K562 (cell line): Measurements from ENCODE around the gene IFI30. TPM values are rescaled to one million over a fixed set of nuclear protein-coding genes. Genes with fewer than 3 reads are reported as not detected.

Source experiments
- ATAC-seq: fragments of 200-7000 bp; cut with Tn5 transposase; 3 replicates; pipeline ENCODE4 v1.9.1; 2020; ENCODE audit warnings: moderate library complexity
- BruUV-seq: library from RNA; stranded (reverse); fragments of 400-500 nt; replicated peaks from 2 replicates; lab custom pipeline; 2021; lab: Mats Ljungman, UMichigan
- CTCF ChIA-PET: fragments of 300-600 bp; formaldehyde crosslinking; extraction: SDS; loops from one replicate; lab custom pipeline; 2021; ENCODE audit warnings: low intra/inter-chr PET ratio; lab: Yijun Ruan, JAX
- POLR2A ChIA-PET: fragments of 300-600, 350-650 bp; sonication (Branson Sonifier 250); formaldehyde crosslinking; extraction: SDS; loops from one replicate; lab custom pipeline; 2021; ENCODE audit warnings: antibody characterized with exemption, inconsistent platforms; lab: Yijun Ruan, JAX
- DNase-seq, 4 experiments: peaks; one replicate each; pipeline versions ENCODE4 v3.0.0 to v3.0.0-alpha.2; 2011 to 2018; ENCODE audit warnings: low spot score in 3 of 4, mixed read lengths in 3 of 4; ENCODE audit errors: extremely low read depth in 1 of 4
- FAIRE-seq: peaks from 2 replicates; lab custom pipeline; 2011; peaks lifted over from hg19 to GRCh38; lab: Jason Lieb, UNC
- H2AFZ ChIP-seq: 2 replicates; pipeline ENCODE4 v1.6.0; 2011; ENCODE audit warnings: low read depth, low read length, control low read depth, inconsistent platforms
- H3K27ac ChIP-seq: fragments of 200-600 bp; 3 replicates; pipeline ENCODE4 v1.8.0; 2011; ENCODE audit warnings: low read depth, mild to moderate bottlenecking, control low read depth, inconsistent platforms, low read length, moderate library complexity, mixed read lengths; ENCODE audit errors: extremely low read depth
- H3K27me3 ChIP-seq, 2 experiments: fragments of 300-600 bp in 1 of 2; 2 replicates in 1 of 2; 3 replicates in 1 of 2; pipeline versions ENCODE4 v1.6.0 to v1.8.0; 2011; ENCODE audit warnings: inconsistent platforms in 2 of 2, low read length in 2 of 2, mild to moderate bottlenecking in 1 of 2, mixed read lengths in 1 of 2, moderate library complexity in 1 of 2; ENCODE audit not compliant: control insufficient read depth in 2 of 2, insufficient read depth in 2 of 2
- H3K36me3 ChIP-seq: fragments of 300-600 bp; 3 replicates; pipeline ENCODE4 v1.8.0; 2011; ENCODE audit warnings: mild to moderate bottlenecking, low read length, inconsistent platforms; ENCODE audit not compliant: control insufficient read depth, insufficient read depth
- H3K4me1 ChIP-seq, 2 experiments: fragments of 200-600 bp in 1 of 2; replicated peaks in 1 of 2; 2 replicates in 1 of 2; 3 replicates in 1 of 2; pipeline versions ENCODE4 v1.5.1 to v1.8.0; 2011; ENCODE audit warnings: inconsistent platforms in 2 of 2, low read length in 2 of 2, mild to moderate bottlenecking in 1 of 2, mixed read lengths in 1 of 2, moderate library complexity in 1 of 2; ENCODE audit not compliant: control insufficient read depth in 2 of 2, insufficient read depth in 2 of 2
- H3K4me2 ChIP-seq: 2 replicates; pipeline ENCODE4 v1.6.1; 2011; ENCODE audit warnings: low read length, control low read depth, inconsistent platforms, mixed read lengths; ENCODE audit not compliant: insufficient read depth
- H3K4me3 ChIP-seq: fragments of 200-600 bp; sonication (generic), shearing (Covaris generic); 2 replicates; pipeline ENCODE4 v1.5.1; 2016; ENCODE audit warnings: control low read depth, inconsistent platforms
- H3K79me2 ChIP-seq: fragments of 200-600 bp; 3 replicates; pipeline ENCODE4 v1.8.0; 2011; ENCODE audit warnings: low read length, inconsistent platforms; ENCODE audit not compliant: control insufficient read depth, insufficient read depth
- H3K9ac ChIP-seq, 2 experiments: 2 replicates each; pipeline versions ENCODE4 v1.6.0 to v1.6.1; 2011; ENCODE audit warnings: low read depth in 2 of 2, low read length in 2 of 2, control low read depth in 1 of 2, inconsistent platforms in 1 of 2, mild to moderate bottlenecking in 1 of 2, mixed read lengths in 1 of 2; ENCODE audit not compliant: insufficient read depth in 1 of 2
- H3K9me1 ChIP-seq: one replicate; pipeline ENCODE4 v1.6.0; 2011; ENCODE audit warnings: inconsistent platforms, mild to moderate bottlenecking, low read length, moderate library complexity; ENCODE audit not compliant: control insufficient read depth, insufficient read depth
- H3K9me3 ChIP-seq: replicated peaks from 2 replicates; pipeline ENCODE4 v1.5.1; 2011; ENCODE audit warnings: low read depth, low read length, inconsistent platforms; ENCODE audit not compliant: control insufficient read depth, insufficient read depth
- H4K20me1 ChIP-seq: replicated peaks from 2 replicates; pipeline ENCODE4 v1.6.1; 2011; ENCODE audit warnings: low read length, inconsistent platforms, mixed read lengths; ENCODE audit not compliant: control insufficient read depth, insufficient read depth
- HES1 ChIP-seq: fragments of 450-650 bp; IDR thresholded peaks from 2 replicates; pipeline ENCODE4 v1.6.1; 2016; ENCODE audit warnings: low read depth, mild to moderate bottlenecking, moderate library complexity
- KDM1A ChIP-seq, 2 experiments: fragments of 450-650 bp; IDR thresholded peaks; 2 replicates each; pipeline ENCODE4 v1.6.1; 2016; ENCODE audit warnings: mild to moderate bottlenecking in 2 of 2
- L3MBTL2 ChIP-seq: fragments of 450-650 bp; IDR thresholded peaks from 2 replicates; pipeline ENCODE4 v1.6.1; 2016; ENCODE audit warnings: mild to moderate bottlenecking, moderate library complexity
- PHB2 ChIP-seq: fragments of 450-650 bp; IDR thresholded peaks from 2 replicates; pipeline ENCODE4 v1.6.1; 2017; ENCODE audit warnings: low read depth
- RBM25 ChIP-seq: fragments of 200-400 bp; formaldehyde crosslinking; IDR thresholded peaks from 2 replicates; pipeline ENCODE4 v1.6.1; 2018; ENCODE audit warnings: low read length, low read depth, moderate library complexity; ENCODE audit not compliant: severe bottlenecking
- RCOR1 ChIP-seq, 2 experiments: IDR thresholded peaks; 2 replicates each; pipeline ENCODE4 v1.6.1; 2012; ENCODE audit warnings: low read depth in 2 of 2, low read length in 2 of 2, borderline replicate concordance in 1 of 2, improper control_type of control experiment in 1 of 2
- SMARCA5 ChIP-seq: fragments of 450-650 bp; IDR thresholded peaks from 2 replicates; pipeline ENCODE4 v1.6.1; 2016
- STAT5B ChIP-seq: fragments of 250-450 bp; sonication (Bioruptor Pico); IDR thresholded peaks from 2 replicates; pipeline ENCODE4 v1.8.0; 2021; ENCODE audit warnings: mild to moderate bottlenecking, inconsistent platforms
- ZBTB12 ChIP-seq: fragments of 250-450 bp; sonication (Bioruptor Pico); IDR thresholded peaks from 2 replicates; pipeline ENCODE4 v1.4.0; 2020
- ZBTB8A ChIP-seq: fragments of 450-650 bp; IDR thresholded peaks from 2 replicates; pipeline ENCODE4 v1.6.1; 2018; ENCODE audit warnings: mild to moderate bottlenecking, moderate library complexity; ENCODE audit not compliant: partially characterized antibody
- ZNF232 ChIP-seq: sonication (generic); formaldehyde crosslinking; IDR thresholded peaks from 2 replicates; pipeline ENCODE4 v1.8.0; 2022; ENCODE audit warnings: mild to moderate bottlenecking, missing genetic modification reagents
- WGBS: fragments of 100-300 bp; shearing (Covaris generic); methylation state at CpG from one replicate; pipeline ENCODE4 v1.1.6; 2016; ENCODE audit warnings: low coverage, mixed read lengths; ENCODE audit not compliant: insufficient coverage; ENCODE audit errors: missing lambda C conversion rate; 5-methylcytosine and 5-hydroxymethylcytosine counted together
- in situ Hi-C: fragments of 300-500 bp; cut with MboI; formaldehyde crosslinking; loops from 4 replicates; pipeline ENCODE4 v1.15.0; 2018; ENCODE audit warnings: inconsistent platforms, mixed read lengths
- intact Hi-C: fragments of 100-400 bp; cut with micrococcal nuclease; formaldehyde crosslinking; loops from 2 replicates; pipeline ENCODE4 v1.14.2; 2022
- polyA plus RNA-seq, 8 experiments: library from polyadenylated mRNA; depleted of rRNA in 4 of 8; stranded (reverse) in 5 of 8; unstranded in 3 of 8; fragments of >200 nt; fragmentation: Nextera tagmentation in 2 of 8; fragmentation: Illumina TruSeq in 1 of 8; extraction: Ambion mirVana in 2 of 8; extraction: Trizol in 1 of 8; gene quantifications; 2 replicates each; pipeline versions ENCODE4 v1.2.1 to v1.2.3, GENCODE V29; 2011 to 2014; ENCODE audit warnings: inconsistent platforms in 1 of 8, missing spikeins in 1 of 8
- total RNA-seq, 7 experiments: library from RNA; depleted of rRNA in 6 of 7; stranded (reverse); fragments of >200 nt in 6 of 7; fragmentation: Illumina TruSeq in 2 of 7; extraction: Trizol in 2 of 7; gene quantifications; 2 replicates each; pipeline versions ENCODE4 v1.2.1 to v1.2.3, GENCODE V29; 2011 to 2021; ENCODE audit warnings: low replicate concordance in 1 of 7
- TF ChIP-seq, protein P1 (sequence below): sonication (generic); formaldehyde crosslinking; IDR thresholded peaks from 2 replicates; pipeline ENCODE4 v1.8.0; 2022; ENCODE audit warnings: mild to moderate bottlenecking, missing genetic modification reagents

IFI30 gene
- total and polyA plus RNA-seq, 9 of the 15 experiments (the other 6 are each of a cell fraction or from before 2014, with no cell fraction given) = 63.7 to 430 (median 109) TPM

GRCh38 chr19:18172331-18173053 is 1.1 kb upstream of the IFI30 start:
- Histone ChIP-seq H3K27me3 (no peaks in the 10 kb centered on the region), H3K9me3 (no peaks in the 10 kb centered on the region), H3K4me2 (no peak overlapping the region), H3K4me1 (peaks cover 14 to 38% of the 10 kb centered on the region in 2 experiments), H3K36me3 (peaks cover 51% of the 10 kb centered on the region; the same call in 2 of the 3 replicates), H3K4me3 (no peak overlapping the region), H4K20me1 (0 out of 2 replicates have a peak, but pooled peaks cover 4% of the 10 kb centered on the region), H3K27ac (peak overlapping the region; percentile 56; the same call in 1 of the 3 replicates), H3K9me1 (no peaks in the 10 kb centered on the region), H3K9ac (no peak overlapping the region; a peak in 1 of 4 replicates), H2AFZ (no peak overlapping the region), H3K79me2 (peaks cover 15% of the 10 kb centered on the region)
- in situ Hi-C loops = no loop called here
- BruUV-seq = no TSS peak
- intact Hi-C loops = no loop called here
- WGBS = 88% methylated on average over 6 of the region's 7 CpGs
- FAIRE-seq (no peak), ATAC-seq (no peak), DNase-seq (no peak)
- ChIA-PET POLR2A (interaction anchor here (0.6 kb wide), 2 partner anchors 16 to 173 kb away, joined by 3 read pairs; no protein-coding TSS in a partner anchor), CTCF (no interaction called here)
- TF ChIP-seq RCOR1 (IDR thresholded peaks at IDR 0.05; ENCODE audit: borderline replicate concordance in 1 of 2, low read depth in 2 of 2, low read length in 2 of 2) (peak; percentile 61 to 79; a peak in 3 of 4 replicates), ZNF232 (CRISPR knock-in tag) (no peak), RBM25 (peak; percentile 80), ZBTB8A (no peak), L3MBTL2 (no peak), SMARCA5 (peak; percentile 73), ZBTB12 (no peak), PHB2 (no peak), STAT5B (CRISPR knock-in tag) (no peak), HES1 (no peak), KDM1A (IDR thresholded peaks at IDR 0.05) (peak; percentile 76 to 90)
- TF ChIP-seq, protein P1, sequence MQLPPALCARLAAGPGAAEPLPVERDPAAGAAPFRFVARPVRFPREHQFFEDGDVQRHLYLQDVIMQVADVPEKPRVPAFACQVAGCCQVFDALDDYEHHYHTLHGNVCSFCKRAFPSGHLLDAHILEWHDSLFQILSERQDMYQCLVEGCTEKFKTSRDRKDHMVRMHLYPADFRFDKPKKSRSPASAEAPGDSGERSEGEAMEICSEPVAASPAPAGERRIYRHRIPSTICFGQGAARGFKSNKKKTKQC (CRISPR knock-in tag) = no peak
